GM06990 (cell line): ENCODE measurements around the gene RRAGD.

ENCODE experiments used
- DNase-seq: peaks from one replicate; pipeline ENCODE4 v3.0.0-alpha.2; 2011; ENCODE audit not compliant: insufficient read length; ENCODE audit errors: extremely low read depth
- H3K27me3 ChIP-seq: replicated peaks from 2 replicates; pipeline ENCODE4 v1.6.0; 2011; ENCODE audit warnings: low read length; ENCODE audit not compliant: control insufficient read depth, insufficient read depth
- H3K36me3 ChIP-seq: 2 replicates; pipeline ENCODE4 v1.5.1; 2011; ENCODE audit warnings: low read length; ENCODE audit not compliant: control insufficient read depth, insufficient read depth
- H3K4me3 ChIP-seq: replicated peaks from 2 replicates; pipeline ENCODE4 v1.5.1; 2011; ENCODE audit warnings: low read depth, mild to moderate bottlenecking, control low read depth, low read length
- TF ChIP-seq, protein P1 (sequence below): IDR thresholded peaks from 2 replicates; pipeline ENCODE4 v1.5.1; 2011; ENCODE audit warnings: low read length, control low read depth, mild to moderate bottlenecking, inconsistent platforms; ENCODE audit not compliant: insufficient read depth, poor library complexity, severe bottlenecking

Gene RRAGD

DNA sequence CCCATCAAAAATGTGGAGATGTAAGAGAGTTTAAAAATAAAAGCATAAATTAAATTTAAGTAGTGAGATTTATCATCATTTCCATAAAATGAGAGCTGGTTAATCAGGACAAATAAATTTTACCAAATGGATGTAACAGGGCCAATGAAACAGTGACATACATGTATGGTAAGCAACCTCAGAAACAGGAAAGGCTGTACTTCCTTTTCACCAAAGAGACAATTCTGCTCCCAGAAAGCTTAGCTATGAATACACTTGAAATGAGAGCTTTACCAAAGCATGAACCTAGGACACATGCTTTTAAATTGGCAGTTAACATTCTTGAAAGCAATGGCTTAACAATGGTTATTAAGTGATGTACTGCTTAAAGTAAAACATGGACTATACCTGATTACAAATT is 47.5 kb downstream of the RRAGD start:
- TF ChIP-seq, protein P1, sequence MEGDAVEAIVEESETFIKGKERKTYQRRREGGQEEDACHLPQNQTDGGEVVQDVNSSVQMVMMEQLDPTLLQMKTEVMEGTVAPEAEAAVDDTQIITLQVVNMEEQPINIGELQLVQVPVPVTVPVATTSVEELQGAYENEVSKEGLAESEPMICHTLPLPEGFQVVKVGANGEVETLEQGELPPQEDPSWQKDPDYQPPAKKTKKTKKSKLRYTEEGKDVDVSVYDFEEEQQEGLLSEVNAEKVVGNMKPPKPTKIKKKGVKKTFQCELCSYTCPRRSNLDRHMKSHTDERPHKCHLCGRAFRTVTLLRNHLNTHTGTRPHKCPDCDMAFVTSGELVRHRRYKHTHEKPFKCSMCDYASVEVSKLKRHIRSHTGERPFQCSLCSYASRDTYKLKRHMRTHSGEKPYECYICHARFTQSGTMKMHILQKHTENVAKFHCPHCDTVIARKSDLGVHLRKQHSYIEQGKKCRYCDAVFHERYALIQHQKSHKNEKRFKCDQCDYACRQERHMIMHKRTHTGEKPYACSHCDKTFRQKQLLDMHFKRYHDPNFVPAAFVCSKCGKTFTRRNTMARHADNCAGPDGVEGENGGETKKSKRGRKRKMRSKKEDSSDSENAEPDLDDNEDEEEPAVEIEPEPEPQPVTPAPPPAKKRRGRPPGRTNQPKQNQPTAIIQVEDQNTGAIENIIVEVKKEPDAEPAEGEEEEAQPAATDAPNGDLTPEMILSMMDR: no peak
- H3K36me3 ChIP-seq: no peaks in the 10 kb centered on the region
- H3K4me3 ChIP-seq: no peak overlapping the region
- no peaks in the 10 kb centered on the region for H3K27me3 ChIP-seq
- no peak for DNase-seq

DNA sequence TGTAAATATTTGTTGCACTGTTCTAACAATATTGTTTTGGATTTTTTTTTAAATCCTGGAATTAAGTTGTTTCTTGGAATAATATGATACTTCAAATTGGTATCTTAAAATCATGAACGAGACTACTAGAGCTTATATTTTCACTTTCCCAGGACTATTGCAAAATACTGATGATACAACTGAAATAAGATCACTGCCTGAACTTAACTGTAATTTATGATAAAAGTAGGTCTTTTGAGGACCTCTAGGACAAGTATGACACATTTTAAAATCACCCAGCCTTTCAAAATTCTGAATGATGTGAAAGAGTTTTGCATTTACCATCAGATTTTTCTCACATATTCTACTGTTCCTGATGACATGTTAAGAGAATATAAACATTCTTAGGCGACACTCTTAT is 50.9 kb downstream of the RRAGD start:
- H3K4me3 ChIP-seq: no peak overlapping the region; the same call in 1 of the 2 replicates
- TF ChIP-seq, protein P1: no peak
- DNase-seq: no peak
- H3K27me3 ChIP-seq: no peaks in the 10 kb centered on the region
- H3K36me3 ChIP-seq: no peaks in the 10 kb centered on the region

DNA sequence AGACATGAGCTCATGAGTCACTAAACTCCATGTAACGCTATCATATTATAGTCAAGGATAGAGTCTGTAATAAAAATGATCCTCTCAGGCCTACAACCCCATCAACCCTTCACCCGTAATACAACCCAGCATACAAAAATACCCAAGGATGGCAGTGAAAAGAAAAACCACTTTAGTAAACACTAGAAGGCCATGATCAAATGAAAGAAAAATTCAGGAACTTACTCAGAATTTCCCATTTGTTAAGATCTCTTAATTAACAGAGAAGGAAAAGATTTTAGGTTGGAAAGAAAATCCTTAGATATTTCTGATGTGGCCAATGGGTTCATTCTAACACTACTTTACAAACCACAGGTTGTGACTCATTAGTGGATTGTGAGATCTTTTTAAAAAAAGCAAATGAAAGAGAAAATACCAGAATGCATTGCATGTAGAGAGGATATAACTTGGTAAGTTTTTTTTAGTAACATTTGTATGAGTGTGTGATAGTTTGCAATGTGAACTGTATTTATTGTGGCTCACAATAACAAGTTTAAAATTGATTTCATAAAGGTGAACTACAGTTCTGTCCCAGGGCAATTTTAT is 51.6 kb downstream of the RRAGD start:
- Histone ChIP-seq H3K36me3 (no peaks in the 10 kb centered on the region), H3K27me3 (no peaks in the 10 kb centered on the region), H3K4me3 (peak overlapping the region; percentile 37)
- peak; percentile 55 for DNase-seq
- TF ChIP-seq, protein P1: no peak

DNA sequence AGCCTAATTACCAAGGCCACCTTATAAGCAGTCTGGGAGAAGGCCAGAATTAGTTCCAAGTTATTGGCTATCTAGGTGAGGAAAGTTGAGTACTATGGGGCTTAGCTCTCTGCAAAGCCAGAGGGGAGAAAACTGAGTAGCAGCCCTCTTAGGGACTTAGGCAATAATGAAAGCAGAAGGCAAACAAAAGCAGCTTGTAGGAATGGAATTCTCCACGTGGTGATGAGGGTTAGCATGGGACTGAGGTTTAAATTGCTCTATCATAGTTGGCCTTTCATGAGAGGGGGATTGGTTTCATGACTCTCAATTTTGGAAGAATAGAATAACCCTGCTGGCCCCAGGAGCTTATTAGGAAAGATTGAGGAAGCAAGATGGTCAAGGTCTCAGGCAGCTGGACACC is 52.5 kb downstream of the RRAGD start:
- no peaks in the 10 kb centered on the region for H3K27me3 ChIP-seq
- H3K36me3 ChIP-seq: no peaks in the 10 kb centered on the region
- DNase-seq: no peak
- TF ChIP-seq, protein P1: no peak
- H3K4me3 ChIP-seq: no peak overlapping the region

DNA sequence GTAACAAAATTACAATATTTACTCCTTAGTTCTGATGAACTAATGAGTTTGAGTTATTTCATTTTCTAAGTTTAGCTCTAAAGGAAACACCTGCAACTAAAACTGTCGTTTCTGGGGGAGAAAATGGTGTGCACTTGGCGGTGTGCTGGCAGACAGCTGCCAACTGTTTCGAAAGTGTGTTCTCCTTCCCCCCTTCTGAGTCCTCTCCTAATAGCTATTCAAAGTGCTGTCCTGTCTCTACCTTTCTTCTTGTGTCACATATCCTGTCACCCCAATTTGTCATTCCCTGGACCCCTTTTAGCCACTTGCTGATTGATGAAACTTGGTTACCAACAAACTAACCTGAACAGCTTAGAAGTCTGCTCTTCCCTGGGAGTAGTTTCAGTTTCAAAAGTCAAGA is 54.7 kb downstream of the RRAGD start:
- DNase-seq: peak; percentile 84
- H3K4me3 ChIP-seq: peak overlapping the region; percentile 31
- TF ChIP-seq, protein P1: no peak
- no peaks in the 10 kb centered on the region for H3K27me3 ChIP-seq
- H3K36me3 ChIP-seq: no peaks in the 10 kb centered on the region
